Ovary (tissue), 3 donors: Measurements from ENCODE around the gene ZNF207.

Experiments used
- CTCF ChIP-seq, 3 donors: fragments of 450-650 bp in 2 of 3; fragments of 200-600 bp in 1 of 3; IDR thresholded peaks; one replicate each; pipeline versions ENCODE4 v1.5.1 to v1.8.0; 2016 to 2022; ENCODE audit warnings: antibody characterized with exemption in 3 of 3, mild to moderate bottlenecking in 1 of 3
- POLR2A ChIP-seq: fragments of 450-650 bp; IDR thresholded peaks from one replicate; pipeline ENCODE4 v1.6.1; 2017; ENCODE audit warnings: antibody characterized with exemption, mild to moderate bottlenecking, moderate library complexity
- donor health status: DM: no; HTN: no; CAD: no.

GRCh38 chr17:32349854-32350665 lies at the start of gene ZNF207:
- no peak for TF ChIP-seq CTCF (IDR thresholded peaks at IDR 0.05)
- TF ChIP-seq POLR2A, result peak; percentile 84
